ENCODE measurements around the gene BRSK2. TPM values are rescaled to one million over a fixed set of nuclear protein-coding genes. Genes with fewer than 3 reads are reported as not detected.

BRSK2 gene
- total RNA-seq, 3 donors from 2014 or later = 0.58 to 4.3 (median 0.60) TPM

DNA sequence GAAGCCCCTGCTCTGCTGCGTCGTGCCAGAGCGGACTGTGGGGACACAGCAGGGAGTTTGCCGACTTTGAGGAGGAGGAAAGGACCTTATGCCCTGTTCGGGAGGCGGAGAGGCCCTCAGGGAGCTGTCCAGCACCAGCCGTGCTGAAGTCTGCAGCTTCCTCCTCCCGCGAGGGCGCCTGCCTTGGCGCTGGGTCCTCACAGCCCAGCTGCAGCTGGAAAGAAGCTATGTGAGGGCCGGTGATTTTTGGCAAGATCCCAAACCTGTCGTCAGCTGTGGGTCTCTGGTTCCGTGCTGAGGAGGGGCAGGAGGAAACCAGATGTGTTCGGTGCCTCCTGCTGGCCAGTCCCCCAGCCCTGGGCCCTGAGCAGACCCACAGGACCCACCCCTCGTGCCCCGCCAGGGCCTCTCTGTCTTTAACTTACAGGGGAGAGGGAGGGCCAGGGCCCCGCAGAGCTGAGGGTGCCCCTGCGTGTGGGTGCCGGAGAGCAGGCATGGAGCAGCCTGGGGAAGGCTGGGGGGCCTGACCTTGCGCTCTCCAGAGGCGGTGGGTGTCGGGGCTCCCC is 12.0 kb downstream of the BRSK2 start:
- Histone ChIP-seq H3K36me3 (ENCODE audit: low read depth) (no peaks in the 10 kb centered on the region), H3K9me3 (no peaks in the 10 kb centered on the region), H3K4me1 (ENCODE audit: low read depth) (no peaks in the 10 kb centered on the region), H3K4me3 (no peak overlapping the region)
- peak in 2 of 3 donors; percentile 79 for DNase-seq
- TF ChIP-seq, protein P1, sequence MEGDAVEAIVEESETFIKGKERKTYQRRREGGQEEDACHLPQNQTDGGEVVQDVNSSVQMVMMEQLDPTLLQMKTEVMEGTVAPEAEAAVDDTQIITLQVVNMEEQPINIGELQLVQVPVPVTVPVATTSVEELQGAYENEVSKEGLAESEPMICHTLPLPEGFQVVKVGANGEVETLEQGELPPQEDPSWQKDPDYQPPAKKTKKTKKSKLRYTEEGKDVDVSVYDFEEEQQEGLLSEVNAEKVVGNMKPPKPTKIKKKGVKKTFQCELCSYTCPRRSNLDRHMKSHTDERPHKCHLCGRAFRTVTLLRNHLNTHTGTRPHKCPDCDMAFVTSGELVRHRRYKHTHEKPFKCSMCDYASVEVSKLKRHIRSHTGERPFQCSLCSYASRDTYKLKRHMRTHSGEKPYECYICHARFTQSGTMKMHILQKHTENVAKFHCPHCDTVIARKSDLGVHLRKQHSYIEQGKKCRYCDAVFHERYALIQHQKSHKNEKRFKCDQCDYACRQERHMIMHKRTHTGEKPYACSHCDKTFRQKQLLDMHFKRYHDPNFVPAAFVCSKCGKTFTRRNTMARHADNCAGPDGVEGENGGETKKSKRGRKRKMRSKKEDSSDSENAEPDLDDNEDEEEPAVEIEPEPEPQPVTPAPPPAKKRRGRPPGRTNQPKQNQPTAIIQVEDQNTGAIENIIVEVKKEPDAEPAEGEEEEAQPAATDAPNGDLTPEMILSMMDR (IDR thresholded peaks at IDR 0.05) = no peak
- intact Hi-C loops (cut with DNase I, micrococcal nuclease) = no loop called here
- peak; percentile 77 for ATAC-seq

GRCh38 chr11:1402355-1403077 is 12.8 kb downstream of the BRSK2 start:
- Histone ChIP-seq H3K36me3 (ENCODE audit: low read depth) (no peaks in the 10 kb centered on the region), H3K9me3 (no peaks in the 10 kb centered on the region), H3K4me1 (ENCODE audit: low read depth) (no peaks in the 10 kb centered on the region), H3K4me3 (no peak overlapping the region)
- intact Hi-C loops (cut with DNase I, micrococcal nuclease) = no loop called here
- TF ChIP-seq, protein P1 (IDR thresholded peaks at IDR 0.05) = no peak
- DNase-seq (no peak), ATAC-seq (no peak)

DNA sequence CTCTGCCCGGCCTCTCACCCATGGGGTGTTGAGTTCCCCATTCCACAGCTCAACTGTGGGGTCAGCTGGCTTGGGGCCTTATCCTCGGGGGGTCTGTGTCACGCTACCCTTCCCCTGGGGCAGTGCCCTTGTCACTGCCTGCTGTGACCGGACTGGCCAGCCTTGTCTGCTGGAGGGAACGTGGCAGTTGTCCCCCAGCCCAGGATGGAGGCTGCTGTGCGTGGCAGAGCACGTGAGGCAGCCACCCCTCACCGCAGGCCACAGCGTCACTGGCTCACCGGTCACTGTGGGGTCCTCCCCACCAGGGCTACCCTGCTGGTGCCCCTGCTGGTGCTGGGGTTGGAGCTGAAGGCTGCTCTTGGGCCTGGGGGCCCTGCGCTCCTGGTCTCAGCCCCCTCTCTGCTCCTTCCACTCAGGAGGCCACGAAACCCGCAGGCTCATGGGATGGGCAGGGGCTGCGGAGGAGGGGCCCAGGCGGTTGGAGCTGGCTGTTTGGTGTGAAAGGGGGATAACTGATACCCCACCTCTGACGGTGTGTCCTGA is 13.4 kb downstream of the BRSK2 start:
- intact Hi-C loops (cut with DNase I, micrococcal nuclease) = no loop called here
- H3K9me3 ChIP-seq = no peaks in the 10 kb centered on the region
- ATAC-seq (no peak), DNase-seq (no peak)
- TF ChIP-seq, protein P1 (IDR thresholded peaks at IDR 0.05) = no peak
- no peaks in the 10 kb centered on the region for H3K4me1 ChIP-seq (ENCODE audit: low read depth)
- no peaks in the 10 kb centered on the region for H3K36me3 ChIP-seq (ENCODE audit: low read depth)
- H3K4me3 ChIP-seq = no peak overlapping the region

DNA sequence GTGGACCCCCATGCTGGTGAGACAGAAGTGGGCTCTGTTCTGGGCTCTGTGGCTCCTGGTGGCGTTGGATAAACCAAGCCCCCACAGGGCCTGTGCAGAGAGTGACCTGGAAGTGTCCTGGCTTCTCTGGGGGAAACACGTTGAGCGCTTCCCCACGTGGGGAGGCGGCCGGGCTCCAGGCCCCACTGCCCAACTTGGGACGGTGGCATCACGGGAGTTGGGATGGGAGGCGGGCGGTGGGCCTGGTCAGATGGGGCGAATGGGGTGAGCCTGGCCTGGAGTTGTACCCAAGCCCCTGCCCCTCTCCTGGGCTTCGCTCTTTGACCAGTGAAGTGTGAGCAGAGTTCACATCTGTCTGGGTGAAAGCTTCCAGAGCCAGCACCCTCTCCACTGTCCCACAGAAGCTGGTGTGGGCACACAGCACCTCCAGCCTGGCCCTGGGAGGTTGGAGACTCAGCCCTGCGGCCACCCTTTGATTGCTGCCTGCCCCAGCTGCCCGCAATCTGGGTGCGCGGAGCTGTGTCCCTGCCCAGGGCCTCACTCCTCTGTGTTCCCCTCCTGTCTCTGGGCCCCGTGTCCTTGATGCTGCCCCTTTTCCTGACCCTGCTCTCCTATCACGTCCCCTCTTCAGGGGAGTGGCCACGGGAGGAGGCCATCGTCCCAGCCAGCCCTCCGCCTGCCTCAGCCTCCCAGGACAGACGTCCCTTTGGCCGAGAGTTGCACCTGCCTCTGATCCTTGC is 14.2 kb downstream of the BRSK2 start:
- no peak for DNase-seq
- H3K4me1 ChIP-seq (ENCODE audit: low read depth) = no peaks in the 10 kb centered on the region
- no peak for ATAC-seq
- intact Hi-C loops (cut with DNase I, micrococcal nuclease) = no loop called here
- no peaks in the 10 kb centered on the region for H3K36me3 ChIP-seq (ENCODE audit: low read depth)
- no peak overlapping the region for H3K4me3 ChIP-seq
- TF ChIP-seq, protein P1 (IDR thresholded peaks at IDR 0.05) = no peak
- no peaks in the 10 kb centered on the region for H3K9me3 ChIP-seq

GRCh38 chr11:1404461-1405185 is 14.9 kb downstream of the BRSK2 start:
- no peak overlapping the region for H3K4me3 ChIP-seq
- DNase-seq (no peak), ATAC-seq (no peak)
- H3K36me3 ChIP-seq (ENCODE audit: low read depth) = no peaks in the 10 kb centered on the region
- intact Hi-C loops (cut with DNase I, micrococcal nuclease) = no loop called here
- no peaks in the 10 kb centered on the region for H3K4me1 ChIP-seq (ENCODE audit: low read depth)
- TF ChIP-seq, protein P1 (IDR thresholded peaks at IDR 0.05) = no peak
- H3K9me3 ChIP-seq = no peaks in the 10 kb centered on the region
